K562 (cell line): Measurements from ENCODE around the gene SOAT2. TPM values are rescaled to one million over a fixed set of nuclear protein-coding genes. Genes with fewer than 3 reads are reported as not detected.

Source experiments
- DACH1 ChIP-seq: fragments of 450-650 bp; IDR thresholded peaks from 2 replicates; pipeline ENCODE4 v1.6.1; 2018; ENCODE audit not compliant: partially characterized antibody
- ERF ChIP-seq: fragments of 450-650 bp; formaldehyde crosslinking; IDR thresholded peaks from 2 replicates; pipeline ENCODE4 v1.4.0; 2020; ENCODE audit warnings: mild to moderate bottlenecking, mixed read lengths
- HDAC3 ChIP-seq: fragments of 450-650 bp; IDR thresholded peaks from 2 replicates; pipeline ENCODE4 v1.6.1; 2018; ENCODE audit warnings: borderline replicate concordance, mild to moderate bottlenecking, moderate library complexity; ENCODE audit not compliant: partially characterized antibody
- HNRNPL ChIP-seq: fragments of 200-400 bp; formaldehyde crosslinking; IDR thresholded peaks from 2 replicates; pipeline ENCODE4 v1.6.1; 2017; ENCODE audit warnings: low read depth, mild to moderate bottlenecking, low read length
- HSF4 ChIP-seq: fragments of 250-450 bp; sonication (Bioruptor Pico); IDR thresholded peaks from 2 replicates; pipeline ENCODE4 v2.1.2; 2022; ENCODE audit warnings: mild to moderate bottlenecking, moderate library complexity, borderline replicate concordance
- PHF20 ChIP-seq: fragments of 450-650 bp; IDR thresholded peaks from 2 replicates; pipeline ENCODE4 v1.6.1; 2018; ENCODE audit not compliant: partially characterized antibody
- RFX5 ChIP-seq: IDR thresholded peaks from 2 replicates; pipeline ENCODE4 v1.6.1; 2011; ENCODE audit warnings: low read depth, mild to moderate bottlenecking, improper control_type of control experiment, low read length
- SMAD1 ChIP-seq: fragments of 150-350 bp; IDR thresholded peaks from 2 replicates; pipeline ENCODE4 v1.6.1; 2014; ENCODE audit warnings: low read length, low read depth; ENCODE audit not compliant: partially characterized antibody
- SRSF1 ChIP-seq: fragments of 200-400 bp; formaldehyde crosslinking; IDR thresholded peaks from 2 replicates; pipeline ENCODE4 v1.6.1; 2017; ENCODE audit warnings: mild to moderate bottlenecking, low read depth, low read length, moderate library complexity
- TEAD1 ChIP-seq, 2 experiments: fragments of 450-650 bp in 1 of 2; sonication (generic) in 1 of 2; formaldehyde crosslinking; IDR thresholded peaks; 2 replicates each; pipeline versions ENCODE4 v1.4.0 to v1.8.0; 2020 to 2022; ENCODE audit warnings: mild to moderate bottlenecking in 2 of 2, missing genetic modification reagents in 1 of 2
- YY1 ChIP-seq, 3 experiments: IDR thresholded peaks; 2 replicates each; pipeline ENCODE4 v1.6.1; 2011; ENCODE audit warnings: low read length in 2 of 3, mild to moderate bottlenecking in 2 of 3, moderate library complexity in 2 of 3, borderline replicate concordance in 1 of 3, control low read depth in 1 of 3, low read depth in 1 of 3; ENCODE audit not compliant: insufficient read depth in 3 of 3, insufficient replicate concordance in 2 of 3, control insufficient read depth in 1 of 3, insufficient read length in 1 of 3; ENCODE audit errors: extremely low read depth in 1 of 3
- ZBTB34 ChIP-seq: fragments of 250-450 bp; sonication (Bioruptor Pico); IDR thresholded peaks from 2 replicates; pipeline ENCODE4 v1.8.0; 2021; ENCODE audit warnings: mild to moderate bottlenecking, moderate library complexity
- ZFX ChIP-seq: sonication (generic); formaldehyde crosslinking; IDR thresholded peaks from 2 replicates; pipeline ENCODE4 v1.8.0; 2022; ENCODE audit warnings: mild to moderate bottlenecking, missing genetic modification reagents, moderate library complexity
- ZNF282 ChIP-seq: sonication (generic); formaldehyde crosslinking; IDR thresholded peaks from 2 replicates; pipeline ENCODE4 v1.8.1; 2023; ENCODE audit warnings: missing genetic modification reagents
- polyA plus RNA-seq, 8 experiments: library from polyadenylated mRNA; depleted of rRNA in 4 of 8; stranded (reverse) in 5 of 8; unstranded in 3 of 8; fragments of >200 nt; fragmentation: Nextera tagmentation in 2 of 8; fragmentation: Illumina TruSeq in 1 of 8; extraction: Ambion mirVana in 2 of 8; extraction: Trizol in 1 of 8; gene quantifications; 2 replicates each; pipeline versions ENCODE4 v1.2.1 to v1.2.3, GENCODE V29; 2011 to 2014; ENCODE audit warnings: inconsistent platforms in 1 of 8, missing spikeins in 1 of 8
- total RNA-seq, 7 experiments: library from RNA; depleted of rRNA in 6 of 7; stranded (reverse); fragments of >200 nt in 6 of 7; fragmentation: Illumina TruSeq in 2 of 7; extraction: Trizol in 2 of 7; gene quantifications; 2 replicates each; pipeline versions ENCODE4 v1.2.1 to v1.2.3, GENCODE V29; 2011 to 2021; ENCODE audit warnings: low replicate concordance in 1 of 7
- TF ChIP-seq, protein P1 (sequence below), 2 experiments: fragments of 450-650 bp; IDR thresholded peaks; 2 replicates each; pipeline ENCODE4 v1.6.1; 2016; ENCODE audit warnings: mild to moderate bottlenecking in 2 of 2, borderline replicate concordance in 1 of 2, low read depth in 1 of 2, moderate library complexity in 1 of 2
- TF ChIP-seq, protein P2 (sequence below): sonication (generic); formaldehyde crosslinking; IDR thresholded peaks from 2 replicates; pipeline ENCODE4 v1.8.0; 2022; ENCODE audit warnings: mild to moderate bottlenecking, missing genetic modification reagents

SOAT2 gene
- total and polyA plus RNA-seq, 9 of the 15 experiments (the other 6 are each of a cell fraction or from before 2014, with no cell fraction given): 0.04 TPM; not detected in 8

GRCh38 chr12:53099071-53099882, 4.0 kb upstream of the SOAT2 start (continued):
- no peak for TF ChIP-seq ERF (CRISPR knock-in tag)
- TF ChIP-seq YY1 (IDR thresholded peaks at IDR 0.05; ENCODE audit: borderline replicate concordance in 1 of 3, control insufficient read depth in 1 of 3, extremely low read depth in 1 of 3, insufficient read depth in 3 of 3, insufficient read length in 1 of 3, insufficient replicate concordance in 2 of 3, low read depth in 1 of 3, low read length in 2 of 3): peak in 2 of 3 experiments; percentile 35 to 58
- no peak for TF ChIP-seq ZFX
- TF ChIP-seq RFX5: no peak
- TF ChIP-seq PHF20: no peak
- no peak for TF ChIP-seq ZBTB34 (CRISPR knock-in tag)
- no peak for TF ChIP-seq ZNF282 (CRISPR knock-in tag)
- no peak for TF ChIP-seq SMAD1
- TF ChIP-seq, protein P1, sequence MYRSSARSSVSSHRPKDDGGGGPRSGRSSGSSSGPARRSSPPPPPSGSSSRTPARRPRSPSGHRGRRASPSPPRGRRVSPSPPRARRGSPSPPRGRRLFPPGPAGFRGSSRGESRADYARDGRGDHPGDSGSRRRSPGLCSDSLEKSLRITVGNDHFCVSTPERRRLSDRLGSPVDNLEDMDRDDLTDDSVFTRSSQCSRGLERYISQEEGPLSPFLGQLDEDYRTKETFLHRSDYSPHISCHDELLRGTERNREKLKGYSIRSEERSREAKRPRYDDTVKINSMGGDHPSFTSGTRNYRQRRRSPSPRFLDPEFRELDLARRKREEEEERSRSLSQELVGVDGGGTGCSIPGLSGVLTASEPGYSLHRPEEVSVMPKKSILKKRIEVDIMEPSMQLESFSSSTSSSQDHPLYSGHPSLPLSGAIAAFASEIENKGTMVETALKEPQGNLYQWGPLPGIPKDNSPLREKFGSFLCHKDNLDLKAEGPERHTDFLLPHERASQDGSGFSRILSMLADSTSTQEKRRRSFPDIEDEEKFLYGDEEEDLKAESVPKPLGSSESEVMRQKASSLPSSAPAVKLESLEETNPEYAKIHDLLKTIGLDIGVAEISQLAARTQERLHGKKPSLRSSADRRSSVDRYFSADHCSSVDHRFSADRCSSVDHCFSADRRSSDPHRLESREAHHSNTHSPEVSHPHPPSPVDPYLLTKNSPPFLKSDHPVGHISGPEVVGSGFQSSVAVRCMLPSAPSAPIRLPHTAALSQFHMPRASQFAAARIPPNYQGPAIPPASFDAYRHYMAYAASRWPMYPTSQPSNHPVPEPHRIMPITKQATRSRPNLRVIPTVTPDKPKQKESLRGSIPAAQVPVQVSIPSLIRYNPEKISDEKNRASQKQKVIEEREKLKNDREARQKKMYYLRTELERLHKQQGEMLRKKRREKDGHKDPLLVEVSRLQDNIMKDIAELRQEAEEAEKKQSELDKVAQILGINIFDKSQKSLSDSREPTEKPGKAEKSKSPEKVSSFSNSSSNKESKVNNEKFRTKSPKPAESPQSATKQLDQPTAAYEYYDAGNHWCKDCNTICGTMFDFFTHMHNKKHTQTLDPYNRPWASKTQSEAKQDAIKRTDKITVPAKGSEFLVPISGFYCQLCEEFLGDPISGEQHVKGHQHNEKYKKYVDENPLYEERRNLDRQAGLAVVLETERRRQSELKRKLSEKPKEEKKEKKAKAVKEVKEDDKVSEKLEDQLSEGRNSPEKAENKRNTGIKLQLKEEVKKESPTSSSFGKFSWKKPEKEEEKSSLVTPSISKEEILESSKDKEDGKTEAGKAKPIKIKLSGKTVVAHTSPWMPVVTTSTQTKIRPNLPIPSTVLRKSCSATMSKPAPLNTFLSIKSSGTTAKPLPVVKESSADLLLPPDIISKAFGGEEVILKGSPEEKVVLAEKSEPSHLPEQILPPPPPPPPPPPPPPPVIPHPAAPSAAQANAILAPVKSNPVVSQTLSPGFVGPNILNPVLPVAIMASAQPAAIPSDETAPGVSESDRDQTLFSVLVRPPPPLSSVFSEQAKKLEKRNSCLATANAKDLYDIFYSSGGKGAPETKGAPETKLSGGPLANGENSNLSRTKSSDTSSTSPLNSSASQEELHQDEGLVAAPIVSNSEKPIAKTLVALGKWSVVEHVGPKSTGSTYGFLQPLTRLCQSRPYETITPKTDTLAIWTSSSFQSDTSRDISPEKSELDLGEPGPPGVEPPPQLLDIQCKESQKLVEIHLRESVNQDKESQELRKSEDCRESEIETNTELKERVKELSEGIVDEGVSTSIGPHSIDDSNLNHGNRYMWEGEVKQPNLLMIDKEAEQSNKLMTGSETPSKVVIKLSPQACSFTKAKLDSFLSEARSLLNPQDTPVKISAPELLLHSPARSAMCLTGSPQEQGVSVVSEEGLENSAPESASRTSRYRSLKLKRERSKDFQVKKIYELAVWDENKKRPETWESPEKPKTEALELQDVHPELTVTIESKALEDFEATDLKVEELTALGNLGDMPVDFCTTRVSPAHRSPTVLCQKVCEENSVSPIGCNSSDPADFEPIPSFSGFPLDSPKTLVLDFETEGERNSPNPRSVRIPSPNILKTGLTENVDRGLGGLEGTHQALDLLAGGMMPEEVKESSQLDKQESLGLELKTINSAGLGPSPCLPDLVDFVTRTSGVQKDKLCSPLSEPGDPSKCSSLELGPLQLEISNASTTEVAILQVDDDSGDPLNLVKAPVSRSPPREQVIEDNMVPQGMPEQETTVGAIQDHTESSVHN (IDR thresholded peaks at IDR 0.05; ENCODE audit: borderline replicate concordance in 1 of 2, low read depth in 1 of 2): no peak
- no peak for TF ChIP-seq SRSF1
- TF ChIP-seq HNRNPL: no peak
- no peak for TF ChIP-seq HDAC3
- TF ChIP-seq HSF4 (CRISPR knock-in tag): no peak
- peak; percentile 62 to 69; a peak in 1 of 4 replicates for TF ChIP-seq TEAD1 (CRISPR knock-in tag; IDR thresholded peaks at IDR 0.05)
- peak; percentile 24 for TF ChIP-seq DACH1
- TF ChIP-seq, protein P2, sequence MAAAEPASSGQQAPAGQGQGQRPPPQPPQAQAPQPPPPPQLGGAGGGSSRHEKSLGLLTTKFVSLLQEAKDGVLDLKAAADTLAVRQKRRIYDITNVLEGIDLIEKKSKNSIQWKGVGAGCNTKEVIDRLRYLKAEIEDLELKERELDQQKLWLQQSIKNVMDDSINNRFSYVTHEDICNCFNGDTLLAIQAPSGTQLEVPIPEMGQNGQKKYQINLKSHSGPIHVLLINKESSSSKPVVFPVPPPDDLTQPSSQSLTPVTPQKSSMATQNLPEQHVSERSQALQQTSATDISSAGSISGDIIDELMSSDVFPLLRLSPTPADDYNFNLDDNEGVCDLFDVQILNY (CRISPR knock-in tag): no peak
